Renal cortical epithelial cell (primary cell): Measurements from ENCODE around the gene CHD9. TPM values are rescaled to one million over a fixed set of nuclear protein-coding genes. Genes with fewer than 3 reads are reported as not detected.
"Not testable (repeated sequence)": the region's sequence is repeated elsewhere in the genome, so short reads cannot be mapped to it uniquely, and the experiment has no call there.

Source experiments
- DNase-seq: peaks from one replicate; pipeline ENCODE4 v3.0.0-alpha.2; 2011; ENCODE audit warnings: low read depth
- total RNA-seq: library from RNA; depleted of rRNA; stranded (reverse); fragments of >200 nt; gene quantifications from 2 replicates; pipeline ENCODE4 v1.2.3, GENCODE V29; 2014

Gene CHD9
- total RNA-seq, 1 donor from 2014 or later: 88.7 TPM

GRCh38 chr16:53045341-53046220 lies 9.2 kb upstream of the CHD9 start:
- peak; percentile 89 for DNase-seq

- DNase-seq: not testable (repeated sequence)
Observed at GRCh38 chr16:53047515-53047914, 7.3 kb upstream of the CHD9 start.

GRCh38 chr16:53048139-53048915 lies 6.5 kb upstream of the CHD9 start:
- peak; percentile 51 for DNase-seq

GRCh38 chr16:53051255-53051654 lies 3.5 kb upstream of the CHD9 start:
- not testable (repeated sequence) for DNase-seq

- DNase-seq: peak; percentile 98
Observed at GRCh38 chr16:53052519-53053501, 2.0 kb upstream of the CHD9 start, which contains the start of gene CHD9NB. TSS of gene CHD9NB (minus strand) at chr16:53052897. CDS start at chr16:53044158, 8,739 bp downstream.

GRCh38 chr16:53053967-53054669 lies 673 bp upstream of the CHD9 start:
- no peak for DNase-seq

- DNase-seq: peak; percentile 40
Observed at GRCh38 chr16:53055541-53056391, 975 bp downstream of the CHD9 start.

GRCh38 chr16:53056392-53056881 lies 1.6 kb downstream of the CHD9 start:
- DNase-seq: no peak

- no peak for DNase-seq
Observed at GRCh38 chr16:53057658-53058057, 2.9 kb downstream of the CHD9 start.

GRCh38 chr16:53058441-53058840 lies 3.6 kb downstream of the CHD9 start:
- DNase-seq: no peak

- no peak for DNase-seq
Observed at GRCh38 chr16:53058882-53059281, 4.1 kb downstream of the CHD9 start.

GRCh38 chr16:53059672-53060071 lies 4.9 kb downstream of the CHD9 start:
- DNase-seq: no peak

- DNase-seq: no peak
Observed at GRCh38 chr16:53061256-53061655, 6.5 kb downstream of the CHD9 start.

GRCh38 chr16:53061701-53062159 lies 6.9 kb downstream of the CHD9 start:
- no peak for DNase-seq

- DNase-seq: no peak
Observed at GRCh38 chr16:53064081-53064578, 9.3 kb downstream of the CHD9 start.

- DNase-seq: no peak
Observed at GRCh38 chr16:53065461-53066061, 10.8 kb downstream of the CHD9 start.

GRCh38 chr16:53067675-53068074 lies 12.9 kb downstream of the CHD9 start:
- no peak for DNase-seq

- DNase-seq: no peak
Observed at GRCh38 chr16:53068423-53068833, 13.6 kb downstream of the CHD9 start.

- no peak for DNase-seq
Observed at GRCh38 chr16:53069772-53070171, 15.0 kb downstream of the CHD9 start.
